HG03066 (cell line): ENCODE results near the gene ALDH1L2.
"Not testable (repeated sequence)": the region's sequence is repeated elsewhere in the genome, so short reads cannot be mapped to it uniquely, and the experiment has no call there.

Experiments
- ATAC-seq: cut with Tn5 transposase; IDR thresholded peaks from one replicate; pipeline ENCODE4 v1.9.1; 2021; ENCODE audit warnings: low read depth; ENCODE audit not compliant: unreplicated experiment

ALDH1L2 gene

DNA sequence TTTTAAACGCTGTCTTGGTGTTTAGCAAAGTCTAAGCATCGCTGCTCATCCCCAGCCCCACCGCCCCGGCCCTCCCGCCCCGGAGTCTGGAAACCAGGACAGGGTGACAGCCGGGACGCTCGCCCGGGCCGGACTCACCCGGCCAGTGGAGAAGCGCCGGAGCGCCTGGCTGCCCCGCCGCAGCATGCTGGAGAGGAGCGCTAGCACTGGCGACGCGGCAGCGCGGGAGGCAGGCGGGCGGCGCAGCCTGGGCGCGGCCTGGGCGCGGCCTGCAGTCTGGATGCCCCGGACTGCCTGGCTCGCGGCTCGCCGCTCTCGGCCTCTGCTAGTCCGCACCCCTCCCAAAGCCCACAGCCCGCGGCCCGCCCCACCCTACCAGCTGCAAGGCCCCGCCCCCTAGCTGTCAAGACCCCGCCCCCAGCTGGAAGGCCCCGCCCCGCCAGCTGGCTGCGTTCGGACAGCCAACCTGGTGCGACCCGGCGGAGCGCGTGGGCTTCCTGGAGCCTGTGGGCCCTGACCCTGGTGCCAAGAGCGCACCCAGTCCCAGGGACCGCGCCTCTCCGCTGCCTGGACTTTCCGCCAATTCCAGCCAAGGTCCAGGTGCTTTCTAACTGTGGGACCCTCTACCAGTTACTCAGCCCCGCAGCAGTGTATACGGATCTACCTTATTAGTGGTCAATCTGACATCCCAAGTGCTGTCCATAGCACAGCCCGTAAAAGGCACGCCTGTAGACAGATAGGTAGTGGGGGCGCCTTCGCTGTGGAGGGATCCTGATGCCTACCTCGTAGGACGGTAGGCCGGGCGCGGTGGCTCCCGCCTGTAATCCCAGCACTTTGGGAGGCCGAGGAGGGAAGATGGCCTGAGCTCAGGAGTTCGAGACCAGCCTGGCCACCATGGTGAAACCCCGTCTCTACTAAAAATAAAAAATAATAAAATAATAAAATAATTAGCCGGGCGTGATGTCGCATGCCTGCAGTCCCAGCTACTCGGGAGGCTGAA, at the start of gene ALDH1L2:
ALDH1L2 (minus strand) TSS at position 208 of the 1,000 bp plus-strand sequence; CDS start at position 186, 22 bp downstream.
- ATAC-seq = peak; percentile 71

DNA sequence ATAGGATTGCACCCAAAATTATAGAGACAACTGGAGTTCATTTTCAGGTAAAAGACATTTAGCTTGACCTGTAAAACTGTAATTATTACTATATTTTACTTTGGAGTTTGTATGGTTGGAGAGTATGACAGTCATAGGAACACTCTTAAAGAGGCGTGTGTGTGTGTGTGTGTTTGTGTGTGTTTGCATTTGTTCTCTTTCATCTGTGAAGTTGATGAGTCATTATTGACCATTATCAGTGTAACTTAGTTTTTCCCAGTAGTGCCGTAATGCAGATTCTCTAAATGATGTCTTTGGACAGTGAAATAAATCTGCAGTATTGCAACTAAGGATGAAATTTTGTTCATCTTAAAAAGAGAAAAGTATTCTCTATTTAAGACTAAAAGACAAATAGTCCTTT, 36.3 kb upstream of the ALDH1L2 start:
- no peak for ATAC-seq

DNA sequence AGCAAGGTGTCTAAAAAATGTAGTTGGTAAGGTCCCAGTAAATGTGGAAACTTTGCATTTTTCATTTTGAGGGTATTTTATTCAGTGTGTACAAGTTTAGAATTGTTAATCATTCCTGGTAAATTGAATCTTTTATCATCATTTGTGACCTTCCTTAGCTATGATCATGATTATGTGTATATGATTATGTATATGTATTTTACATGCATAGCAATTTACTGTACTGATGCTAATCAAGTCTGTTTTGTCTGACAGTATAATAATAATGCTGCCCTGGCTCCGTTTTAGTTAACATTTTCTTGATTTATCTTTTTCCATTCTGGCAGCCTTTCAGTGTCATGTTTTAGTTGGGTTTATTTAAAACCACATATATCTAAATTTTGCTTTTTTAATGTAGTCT, 32.7 kb upstream of the ALDH1L2 start:
- ATAC-seq = no peak

DNA sequence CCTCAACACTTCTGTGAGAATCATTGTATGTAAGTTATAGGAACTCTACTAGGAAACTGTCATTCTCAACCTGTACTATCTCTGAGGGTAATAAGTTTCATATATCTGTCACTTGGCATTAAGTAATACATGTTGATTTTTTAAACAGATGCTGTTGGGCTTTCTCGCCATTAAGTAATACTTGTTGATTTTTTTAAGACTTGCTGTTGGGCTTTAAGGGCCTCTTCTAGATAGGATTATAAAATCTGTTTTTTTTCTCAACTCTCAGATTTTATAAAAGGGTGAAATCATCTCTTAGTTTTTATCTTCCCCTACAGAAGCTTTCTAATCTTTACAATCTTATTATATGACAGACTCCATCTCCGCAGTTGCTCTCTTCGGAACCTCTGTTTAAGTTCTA, 28.8 kb upstream of the ALDH1L2 start:
- no peak for ATAC-seq

DNA sequence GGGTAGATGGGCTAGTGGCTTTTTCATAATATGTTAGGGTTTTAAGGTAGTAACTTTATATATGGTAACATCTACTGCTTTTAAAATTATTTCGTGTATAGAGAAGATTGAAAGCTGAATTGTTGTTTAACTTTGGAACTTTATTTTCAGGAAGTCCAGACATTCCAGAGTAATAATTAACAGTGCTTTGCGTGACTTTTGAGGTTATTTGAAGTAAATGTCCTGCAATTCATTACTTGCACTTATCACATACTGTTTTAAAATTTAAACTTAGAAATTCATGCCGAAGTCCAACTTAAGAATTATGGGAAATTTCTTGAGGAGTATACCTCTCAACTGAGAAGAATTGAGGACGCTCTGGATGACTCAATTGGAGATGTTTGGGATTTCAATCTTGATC, 26.6 kb upstream of the ALDH1L2 start:
- no peak for ATAC-seq

DNA sequence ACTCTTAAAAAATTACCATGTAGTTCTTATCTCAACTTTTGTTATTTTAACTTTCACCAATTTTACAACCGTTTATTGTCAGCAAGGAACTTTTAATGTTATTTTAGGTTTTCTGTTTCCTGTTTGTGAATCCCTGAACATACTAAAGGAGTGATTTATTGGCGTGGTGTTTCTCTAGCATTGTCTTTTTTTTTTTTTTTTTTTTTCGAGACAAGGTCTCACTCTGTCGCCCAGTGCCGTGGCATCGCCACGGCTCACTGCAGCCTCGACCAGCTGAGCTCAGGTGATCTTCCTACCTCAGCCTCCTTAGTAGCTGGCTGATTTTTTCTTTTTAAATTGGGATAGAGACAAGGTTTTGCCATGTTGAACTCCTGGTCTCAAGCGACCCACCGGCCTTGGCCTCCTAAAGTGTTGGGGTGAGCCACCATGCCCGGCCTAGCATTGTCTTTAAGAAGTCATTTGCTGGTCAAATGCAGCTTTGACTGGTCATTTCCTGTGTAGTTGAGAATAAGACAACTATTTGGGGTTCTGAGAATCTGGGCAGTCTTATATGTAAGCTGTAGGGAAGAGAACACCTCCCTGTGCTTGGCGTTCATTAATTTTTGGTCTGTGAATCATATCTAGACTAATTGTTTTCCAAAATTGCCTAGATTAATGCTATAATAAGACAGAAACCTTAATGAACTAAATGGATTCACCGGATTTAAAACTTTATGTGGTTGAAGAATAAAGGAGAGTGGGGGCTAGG, 25.4 kb upstream of the ALDH1L2 start:
- ATAC-seq = peak; percentile 38

DNA sequence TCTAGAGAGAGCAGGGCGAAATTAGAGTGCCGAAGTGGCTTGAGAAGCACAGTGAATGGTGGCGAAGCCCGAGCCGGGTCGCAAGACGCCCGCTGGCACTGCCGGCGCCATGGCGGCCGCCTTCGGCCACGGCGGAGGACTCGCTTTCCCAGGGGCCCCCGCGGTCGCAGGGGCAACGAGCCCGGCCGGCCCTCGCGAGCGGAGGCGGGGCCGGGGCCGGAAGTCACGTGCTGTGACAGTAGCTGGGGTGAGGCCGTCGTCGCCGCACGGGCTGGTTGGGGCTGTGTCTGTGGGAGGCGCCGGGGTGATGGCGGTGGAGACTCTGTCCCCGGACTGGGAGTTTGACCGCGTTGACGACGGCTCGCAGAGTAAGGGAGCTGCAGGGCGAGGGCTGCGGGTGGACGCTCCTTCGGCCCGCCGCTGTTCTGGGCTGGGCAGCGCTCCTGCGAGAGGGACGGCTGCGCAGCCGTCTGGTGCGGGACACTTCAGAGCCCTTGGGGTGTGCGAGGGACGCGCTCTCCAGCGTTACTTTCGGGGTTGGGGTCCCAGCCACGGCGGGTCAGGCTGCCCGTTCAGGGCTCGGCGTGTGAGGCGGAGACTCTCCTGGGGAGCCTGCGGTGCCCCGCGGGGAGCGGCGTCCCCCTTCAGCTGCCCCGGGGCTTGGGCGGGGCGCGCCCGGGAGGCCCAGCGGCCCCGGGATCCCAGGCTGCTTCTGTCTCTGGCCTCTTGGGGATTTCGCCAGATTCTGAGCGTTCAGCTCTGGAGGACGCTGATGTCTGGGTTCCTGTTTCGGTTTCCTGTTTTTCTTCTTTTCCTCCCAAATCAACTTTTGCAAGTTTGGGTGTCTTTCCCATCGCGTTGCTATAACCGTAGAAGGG, 23.5 kb upstream of the ALDH1L2 start, which contains the start of gene WASHC4:
WASHC4 (plus strand) TSS at position 238 of the 878 bp plus-strand sequence; CDS start at position 308, 70 bp downstream.
- peak; percentile 87 for ATAC-seq

DNA sequence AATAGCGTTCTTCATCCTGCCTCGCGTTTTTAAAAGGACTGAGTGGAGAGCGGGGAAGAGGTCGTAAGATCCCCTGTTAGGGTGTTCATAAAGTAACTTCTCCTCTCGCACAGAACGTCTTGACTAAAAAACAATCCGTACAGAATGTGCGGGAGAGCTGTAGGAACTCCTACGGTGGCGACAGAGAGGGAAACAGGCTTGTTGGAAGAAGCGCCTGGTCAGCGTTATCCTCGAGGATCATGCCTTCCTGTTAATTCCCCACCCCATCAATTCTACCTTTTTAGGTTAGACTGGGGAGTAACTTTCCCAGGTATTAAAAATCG, 22.9 kb upstream of the ALDH1L2 start:
- peak; percentile 17 for ATAC-seq

DNA sequence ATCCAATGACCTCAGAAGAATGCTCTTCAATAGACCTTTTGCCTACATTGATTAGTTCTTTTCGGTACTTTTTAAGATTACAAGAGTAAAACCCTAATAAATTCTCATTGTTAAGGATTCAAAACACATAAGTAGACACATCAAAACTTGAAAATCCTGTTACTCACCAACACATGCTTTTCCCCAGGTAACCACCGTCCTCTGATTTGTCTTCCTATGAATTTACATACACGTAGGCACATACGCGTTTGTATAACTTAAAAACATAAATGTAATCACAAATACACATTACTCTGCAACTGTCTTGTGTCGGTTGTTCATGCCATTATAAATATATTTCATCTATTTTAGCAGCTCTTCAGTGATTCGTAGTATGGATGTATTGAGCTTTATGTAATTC, 22.4 kb upstream of the ALDH1L2 start:
- no peak for ATAC-seq

DNA sequence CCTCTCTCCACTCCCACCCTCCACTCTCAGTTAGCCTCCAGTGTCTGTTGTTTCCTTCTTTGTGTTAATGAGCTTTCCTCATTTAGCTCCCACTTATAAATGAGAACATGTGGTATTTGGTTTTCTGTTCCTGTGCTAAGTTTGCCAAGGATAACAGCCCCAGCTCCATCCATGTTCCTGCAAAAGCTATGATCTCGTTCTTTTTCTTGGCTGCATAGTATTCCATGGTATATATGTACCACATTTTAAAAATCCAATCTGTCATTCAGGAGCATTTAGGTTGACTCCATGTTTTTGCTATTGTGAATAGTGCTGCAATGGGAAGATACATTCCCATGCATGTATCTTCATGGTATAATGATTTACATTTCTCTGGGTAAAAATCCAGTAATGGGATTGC, 20.5 kb upstream of the ALDH1L2 start:
- no peak for ATAC-seq

DNA sequence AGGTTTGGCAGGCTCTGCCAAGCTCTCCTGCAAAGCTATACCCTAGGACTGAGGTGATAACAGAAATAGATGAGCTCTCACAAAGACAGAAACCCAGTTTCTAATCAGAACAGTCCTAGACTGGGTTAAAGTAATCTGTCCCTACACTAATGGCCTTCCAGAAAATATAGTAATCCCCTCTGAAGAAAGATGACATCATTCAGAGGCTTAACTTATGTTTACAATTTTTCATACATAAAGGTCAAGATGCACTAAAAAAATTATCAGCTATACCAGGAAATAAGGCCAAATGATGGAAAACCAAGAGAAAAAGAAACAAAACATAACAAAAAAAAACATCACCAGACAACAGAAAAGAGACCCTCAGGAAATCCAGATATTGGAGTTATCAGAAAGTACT, 18.4 kb upstream of the ALDH1L2 start:
- ATAC-seq = no peak

DNA sequence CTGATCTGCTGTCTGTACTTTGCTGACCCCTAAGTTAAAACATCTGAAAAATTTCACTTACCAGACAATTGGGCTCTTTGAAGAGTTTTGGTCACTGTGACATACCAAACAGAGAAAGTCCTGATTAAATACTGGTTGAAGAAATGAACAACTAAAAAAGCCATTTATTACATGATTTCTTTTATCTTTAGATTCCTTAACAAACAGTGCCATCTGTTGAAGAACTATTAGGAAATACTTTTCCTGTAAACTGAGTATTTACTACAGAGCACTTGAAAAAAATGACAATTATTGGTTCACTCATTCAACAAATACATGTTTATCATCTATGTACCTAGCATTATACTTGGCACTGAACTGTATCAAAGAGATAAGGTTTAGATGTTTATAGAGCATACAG, 16.7 kb upstream of the ALDH1L2 start:
- ATAC-seq = no peak

DNA sequence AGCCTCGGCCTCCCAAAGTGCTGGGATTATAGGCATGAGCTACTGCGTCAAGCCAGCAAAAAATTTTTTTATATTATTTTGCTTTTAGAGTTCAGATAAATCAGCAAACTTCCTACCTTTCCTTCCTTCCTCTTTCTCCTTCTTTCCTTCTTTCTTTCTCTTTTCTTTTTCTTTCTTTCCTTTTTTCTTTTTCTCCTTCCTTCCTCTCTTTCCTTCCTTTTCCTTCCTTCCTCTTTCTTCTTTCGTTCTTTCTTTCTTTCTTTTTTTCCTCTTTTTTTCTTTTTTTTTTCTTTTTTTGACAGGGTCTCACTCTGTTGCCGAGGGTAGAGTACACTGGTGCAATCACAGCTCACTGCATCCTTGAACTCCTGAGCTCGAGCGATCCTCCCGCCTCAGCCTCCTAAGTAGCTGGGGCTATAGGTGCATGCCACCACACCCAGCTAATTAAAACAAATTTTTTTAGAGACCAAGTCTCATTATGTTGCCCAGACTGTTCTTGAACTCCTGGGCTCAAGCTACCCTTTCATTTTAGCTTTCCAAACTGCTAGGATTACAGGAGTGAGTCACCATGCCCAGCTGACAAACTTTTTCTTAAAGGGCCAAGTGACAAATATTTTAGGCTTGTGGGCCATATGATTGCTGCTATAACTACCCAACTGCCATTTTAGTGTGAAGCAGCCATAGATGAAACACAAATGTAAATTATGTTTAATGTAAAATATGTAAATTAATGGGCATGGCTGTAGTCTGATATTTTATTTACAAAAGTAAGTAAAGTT, 16.1 kb upstream of the ALDH1L2 start:
- no peak for ATAC-seq

DNA sequence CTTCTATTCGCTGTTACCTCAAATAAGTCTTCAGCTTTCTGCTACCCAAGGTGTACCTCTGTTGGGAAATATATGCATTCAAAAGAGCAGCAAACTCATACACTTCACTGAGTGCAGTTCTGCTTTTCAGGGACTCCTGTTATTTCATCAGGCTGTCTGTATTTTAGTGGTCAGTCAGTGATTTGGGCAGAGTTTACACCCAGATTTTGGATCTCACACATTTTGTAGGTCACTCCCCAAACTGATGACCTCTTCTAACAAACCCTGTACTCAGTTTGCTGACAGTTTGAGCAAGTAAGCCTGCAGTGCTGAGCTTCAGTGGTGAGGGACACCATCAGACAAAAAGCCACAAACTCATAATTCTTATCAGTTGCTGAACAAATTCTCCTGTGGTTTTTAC, 15.1 kb upstream of the ALDH1L2 start:
- no peak for ATAC-seq

DNA sequence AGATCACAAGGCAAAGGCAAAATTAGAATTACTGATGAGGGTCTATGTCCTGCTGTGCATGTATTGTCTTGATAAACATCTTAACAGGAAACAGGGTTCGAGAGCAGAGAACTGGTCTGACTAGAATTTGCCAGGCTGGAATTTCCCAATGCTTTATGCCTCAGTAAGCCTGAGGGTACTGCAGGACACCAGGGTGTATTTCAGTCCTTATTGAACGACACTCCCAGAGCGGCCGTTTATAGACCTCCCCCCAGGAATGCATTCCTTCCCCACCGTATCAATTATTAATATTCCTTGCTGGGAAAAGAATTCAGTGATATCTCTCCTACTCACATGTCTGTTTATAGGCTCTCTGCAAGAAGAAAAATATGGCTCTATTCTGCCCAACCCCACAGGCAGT, 11.1 kb upstream of the ALDH1L2 start:
- not testable (repeated sequence) for ATAC-seq

DNA sequence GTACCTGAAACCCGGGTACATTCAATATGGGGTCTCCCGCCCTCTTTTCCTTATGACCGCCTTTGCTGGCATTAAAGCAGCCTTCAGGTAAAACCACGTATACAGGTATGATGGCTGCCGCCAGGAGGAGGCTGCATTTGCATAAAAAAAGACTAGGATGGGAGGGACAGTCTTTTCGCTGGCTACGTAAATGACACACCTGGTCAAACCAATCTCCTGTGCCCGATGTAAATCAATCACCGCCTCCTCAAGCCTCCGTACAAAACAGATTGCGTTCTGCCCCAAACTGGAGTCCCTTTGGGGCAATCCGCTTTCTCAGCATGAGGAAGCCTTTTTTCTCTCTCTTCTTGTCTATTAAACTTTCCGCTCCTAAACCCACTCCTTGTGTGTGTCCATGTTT, 8.1 kb upstream of the ALDH1L2 start:
- ATAC-seq = no peak

DNA sequence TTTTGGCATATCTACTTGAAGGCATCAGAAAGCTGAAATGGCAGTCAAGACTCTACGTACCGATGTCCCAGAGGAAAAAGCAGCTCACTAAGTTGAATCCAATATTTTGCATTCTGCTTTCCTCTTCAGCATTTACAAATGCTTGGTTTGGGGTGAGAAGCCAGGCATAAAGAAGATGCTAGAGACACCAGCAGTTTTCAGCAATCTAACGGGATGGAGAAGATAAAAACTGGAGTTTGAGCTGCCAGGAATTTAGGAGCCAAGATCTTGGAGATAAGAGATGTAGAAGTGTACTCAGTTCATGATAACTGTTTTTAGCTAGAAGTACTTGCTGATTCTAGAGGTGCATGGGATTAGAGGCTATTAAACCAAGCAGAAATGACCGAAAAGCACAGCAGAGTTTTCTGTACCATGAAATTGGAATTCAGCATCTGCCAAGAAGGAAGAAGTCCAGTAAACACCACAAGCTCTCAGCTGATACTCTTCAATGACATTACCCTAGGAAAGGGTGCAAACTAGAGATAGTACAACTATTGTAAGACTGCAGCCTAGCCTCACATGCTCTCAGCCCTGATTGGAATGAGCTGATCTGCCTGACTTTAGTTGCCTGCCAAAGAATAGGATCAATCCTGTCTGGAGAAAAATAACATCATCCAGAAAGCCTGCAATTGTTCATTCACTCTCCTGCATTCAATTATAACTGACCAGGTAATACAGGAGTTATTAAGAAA, 7.4 kb upstream of the ALDH1L2 start:
- ATAC-seq = no peak

DNA sequence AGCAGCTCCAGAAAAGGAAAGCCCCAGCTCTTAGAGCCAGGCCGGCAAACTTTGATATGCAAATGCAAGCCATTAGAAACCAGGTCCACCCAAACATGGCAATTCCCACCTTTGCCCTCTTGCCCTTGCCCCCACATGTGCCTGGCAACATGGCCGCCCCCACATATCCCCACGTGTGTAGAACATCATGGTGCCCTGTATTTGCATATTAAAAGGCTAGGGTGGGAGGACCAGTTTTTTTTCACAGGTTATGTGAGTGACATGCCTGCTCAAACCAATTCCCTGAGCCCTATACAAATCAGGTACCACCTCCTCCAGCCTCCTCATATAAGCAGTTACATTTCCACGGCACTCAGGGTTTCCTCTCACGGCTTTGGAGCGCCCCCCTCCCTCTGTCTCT, 6.1 kb upstream of the ALDH1L2 start:
- no peak for ATAC-seq

DNA sequence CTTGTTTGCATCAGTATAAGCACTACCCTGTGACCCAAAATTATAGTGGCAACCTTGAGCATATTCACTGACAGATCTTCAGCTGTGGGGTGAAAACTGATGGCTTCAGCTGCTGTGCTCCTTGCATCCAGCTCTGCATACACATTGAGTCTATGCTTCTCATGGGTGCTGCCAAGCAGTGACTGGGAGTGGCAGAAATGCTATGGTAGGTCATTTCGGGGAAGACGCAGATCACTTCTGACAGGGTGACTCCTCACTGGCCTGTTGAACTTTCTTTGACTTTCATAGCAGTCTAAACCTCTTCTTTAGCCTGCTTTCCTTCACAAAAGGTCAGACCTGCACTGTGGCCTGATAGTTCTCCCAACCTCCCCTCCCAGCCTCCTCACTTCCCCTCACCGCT, 5.6 kb upstream of the ALDH1L2 start:
- ATAC-seq = no peak
